ENCODE results near the gene FLYWCH1.

FLYWCH1 gene

DNA sequence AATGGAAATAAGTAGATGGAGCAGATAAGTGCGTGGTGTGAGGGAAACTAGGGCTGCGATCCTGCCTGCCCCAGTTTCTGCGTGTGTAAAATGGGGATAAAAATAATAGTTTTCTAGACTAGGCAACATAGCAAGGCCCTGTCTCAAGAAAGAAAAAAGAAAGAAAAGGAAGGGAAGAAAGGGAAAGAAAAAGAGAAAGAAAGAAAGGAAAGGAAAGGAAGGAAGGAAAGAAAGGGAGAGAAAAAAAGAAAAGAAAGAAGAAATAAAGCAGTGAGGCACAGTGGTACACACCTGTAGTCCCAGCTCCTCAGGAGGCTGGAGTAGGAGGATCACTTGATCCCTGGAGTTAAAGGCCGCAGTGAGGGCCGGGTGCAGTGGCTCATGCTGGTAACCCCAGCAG lies 70.7 kb downstream of the FLYWCH1 start:
- Histone ChIP-seq H3K79me2 (ENCODE audit: insufficient read depth, low read length) (peaks cover 38% of the 10 kb centered on the region), H3K9ac (ENCODE audit: low read depth, low read length) (0 out of 2 replicates have a peak overlapping the region, but pooled peaks have one; percentile 7), H3K36me3 (ENCODE audit: insufficient read depth, low read length) (peaks cover 21% of the 10 kb centered on the region), H3K4me1 (ENCODE audit: insufficient read depth, low read length) (peaks cover 48% of the 10 kb centered on the region), H3K4me3 (ENCODE audit: low read depth in 1 of 2, low read length in 2 of 2) (no peak overlapping the region), H2AFZ (ENCODE audit: low read depth, low read length) (no peak overlapping the region), H3K4me2 (ENCODE audit: insufficient read depth, low read length) (no peak overlapping the region), H4K20me1 (ENCODE audit: insufficient read depth, low read length) (peaks cover 15% of the 10 kb centered on the region), H3K9me3 (ENCODE audit: insufficient read depth, low read length, severe bottlenecking) (no peaks in the 10 kb centered on the region), H3K27ac (ENCODE audit: low read length) (no peak overlapping the region), H3K27me3 (ENCODE audit: insufficient read depth, low read length, poor library complexity) (no peaks in the 10 kb centered on the region)
- DNase-seq (no peak), ATAC-seq (ENCODE audit: insufficient read depth, low read depth) (no peak)
- TF ChIP-seq, protein P1, sequence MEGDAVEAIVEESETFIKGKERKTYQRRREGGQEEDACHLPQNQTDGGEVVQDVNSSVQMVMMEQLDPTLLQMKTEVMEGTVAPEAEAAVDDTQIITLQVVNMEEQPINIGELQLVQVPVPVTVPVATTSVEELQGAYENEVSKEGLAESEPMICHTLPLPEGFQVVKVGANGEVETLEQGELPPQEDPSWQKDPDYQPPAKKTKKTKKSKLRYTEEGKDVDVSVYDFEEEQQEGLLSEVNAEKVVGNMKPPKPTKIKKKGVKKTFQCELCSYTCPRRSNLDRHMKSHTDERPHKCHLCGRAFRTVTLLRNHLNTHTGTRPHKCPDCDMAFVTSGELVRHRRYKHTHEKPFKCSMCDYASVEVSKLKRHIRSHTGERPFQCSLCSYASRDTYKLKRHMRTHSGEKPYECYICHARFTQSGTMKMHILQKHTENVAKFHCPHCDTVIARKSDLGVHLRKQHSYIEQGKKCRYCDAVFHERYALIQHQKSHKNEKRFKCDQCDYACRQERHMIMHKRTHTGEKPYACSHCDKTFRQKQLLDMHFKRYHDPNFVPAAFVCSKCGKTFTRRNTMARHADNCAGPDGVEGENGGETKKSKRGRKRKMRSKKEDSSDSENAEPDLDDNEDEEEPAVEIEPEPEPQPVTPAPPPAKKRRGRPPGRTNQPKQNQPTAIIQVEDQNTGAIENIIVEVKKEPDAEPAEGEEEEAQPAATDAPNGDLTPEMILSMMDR (IDR thresholded peaks at IDR 0.05; ENCODE audit: borderline replicate concordance, extremely low read depth, low read length, poor library complexity, severe bottlenecking): no peak
- TF ChIP-seq EZH2 (IDR thresholded peaks at IDR 0.05; ENCODE audit: borderline replicate concordance, low read depth, low read length, severe bottlenecking): no peak

DNA sequence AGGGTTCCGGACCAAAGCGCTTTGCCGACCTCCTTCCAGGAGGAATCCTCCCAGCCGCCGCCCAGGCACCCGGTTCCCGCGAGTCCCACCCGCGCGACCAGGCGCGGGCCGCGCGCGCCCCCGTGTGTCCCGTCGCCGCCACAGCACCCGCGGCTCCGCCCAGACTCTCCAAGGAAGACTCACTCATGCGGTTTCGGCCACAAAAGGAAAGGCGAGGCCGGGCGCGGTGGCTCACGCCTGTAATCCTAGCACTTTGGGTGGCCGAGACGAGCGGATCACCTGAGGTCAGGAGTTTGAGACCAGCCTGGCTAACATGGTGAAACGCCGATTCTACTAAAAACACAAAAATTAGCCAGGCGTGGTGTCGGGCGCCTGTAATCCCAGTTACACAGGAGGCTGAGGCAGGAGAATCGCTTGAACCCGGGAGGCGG lies 72.0 kb downstream of the FLYWCH1 start:
- DNase-seq (peak; percentile 81), ATAC-seq (ENCODE audit: insufficient read depth, low read depth) (peak; percentile 61)
- H3K79me2 ChIP-seq (ENCODE audit: insufficient read depth, low read length): peaks cover 26% of the 10 kb centered on the region
- H3K4me3 ChIP-seq (ENCODE audit: low read depth in 1 of 2, low read length in 2 of 2): peak overlapping the region in 1 of 2 experiments; percentile 50; a peak in 2 of 4 replicates
- peak overlapping the region; percentile 73 for H2AFZ ChIP-seq (ENCODE audit: low read depth, low read length)
- peaks cover 6% of the 10 kb centered on the region; the same call in 1 of the 2 replicates for H4K20me1 ChIP-seq (ENCODE audit: insufficient read depth, low read length)
- peak overlapping the region; percentile 73 for H3K4me2 ChIP-seq (ENCODE audit: insufficient read depth, low read length)
- peaks cover 11% of the 10 kb centered on the region; the same call in 1 of the 2 replicates for H3K36me3 ChIP-seq (ENCODE audit: insufficient read depth, low read length)
- H3K27me3 ChIP-seq (ENCODE audit: insufficient read depth, low read length, poor library complexity): no peaks in the 10 kb centered on the region
- H3K27ac ChIP-seq (ENCODE audit: low read length): no peak overlapping the region
- H3K9me3 ChIP-seq (ENCODE audit: insufficient read depth, low read length, severe bottlenecking): no peaks in the 10 kb centered on the region
- H3K9ac ChIP-seq (ENCODE audit: low read depth, low read length): peak overlapping the region; percentile 45
- H3K4me1 ChIP-seq (ENCODE audit: insufficient read depth, low read length): peaks cover 35% of the 10 kb centered on the region
- no peak for TF ChIP-seq EZH2 (IDR thresholded peaks at IDR 0.05; ENCODE audit: borderline replicate concordance, low read depth, low read length, severe bottlenecking)
- TF ChIP-seq, protein P1 (IDR thresholded peaks at IDR 0.05; ENCODE audit: borderline replicate concordance, extremely low read depth, low read length, poor library complexity, severe bottlenecking): peak; percentile 91

GRCh38 chr16:2985462-2985861 lies 73.7 kb downstream of the FLYWCH1 start:
- TF ChIP-seq, protein P1 (IDR thresholded peaks at IDR 0.05; ENCODE audit: borderline replicate concordance, extremely low read depth, low read length, poor library complexity, severe bottlenecking): no peak
- TF ChIP-seq EZH2 (IDR thresholded peaks at IDR 0.05; ENCODE audit: borderline replicate concordance, low read depth, low read length, severe bottlenecking): no peak
- H3K4me1 ChIP-seq (ENCODE audit: insufficient read depth, low read length): peaks cover 26% of the 10 kb centered on the region
- H3K27ac ChIP-seq (ENCODE audit: low read length): no peak overlapping the region
- H3K4me2 ChIP-seq (ENCODE audit: insufficient read depth, low read length): no peak overlapping the region
- no peaks in the 10 kb centered on the region for H4K20me1 ChIP-seq (ENCODE audit: insufficient read depth, low read length)
- peaks cover 10% of the 10 kb centered on the region for H3K79me2 ChIP-seq (ENCODE audit: insufficient read depth, low read length)
- DNase-seq (no peak), ATAC-seq (ENCODE audit: insufficient read depth, low read depth) (no peak)
- no peak overlapping the region for H3K4me3 ChIP-seq (ENCODE audit: low read depth in 1 of 2, low read length in 2 of 2)
- H2AFZ ChIP-seq (ENCODE audit: low read depth, low read length): no peak overlapping the region
- H3K9me3 ChIP-seq (ENCODE audit: insufficient read depth, low read length, severe bottlenecking): no peaks in the 10 kb centered on the region
- no peak overlapping the region for H3K9ac ChIP-seq (ENCODE audit: low read depth, low read length)
- H3K36me3 ChIP-seq (ENCODE audit: insufficient read depth, low read length): no peaks in the 10 kb centered on the region; the same call in 1 of the 2 replicates
- H3K27me3 ChIP-seq (ENCODE audit: insufficient read depth, low read length, poor library complexity): no peaks in the 10 kb centered on the region

Data from DND-41 (cell line).